Effector memory CD8-positive, alpha-beta T cell (primary cell): ENCODE data around the gene ROR1.

Experiments
- ATAC-seq: fragments of 150-1000 bp; cut with Tn5 transposase; replicated peaks from 2 replicates; pipeline ENCODE4 v1.10.0; 2021; ENCODE audit warnings: mild to moderate bottlenecking, moderate library complexity
- DNase-seq, 3 experiments: peaks; one replicate each; pipeline ENCODE4 v3.0.0; 2021
- H3K27ac Mint-ChIP-seq, 2 donors: one replicate each; pipeline ENCODE4 v1.8.0; 2022; ENCODE audit warnings: mild to moderate bottlenecking in 2 of 2, mixed read lengths in 2 of 2, moderate library complexity in 2 of 2
- H3K27me3 Mint-ChIP-seq, 2 donors: one replicate each; pipeline ENCODE4 v1.8.0; 2022; ENCODE audit warnings: mixed read lengths in 2 of 2
- H3K36me3 Mint-ChIP-seq: one replicate; pipeline ENCODE4 v1.8.0; 2022; ENCODE audit warnings: mild to moderate bottlenecking, moderate library complexity, mixed read lengths; ENCODE audit not compliant: insufficient read depth
- H3K4me1 Mint-ChIP-seq, 2 donors: one replicate each; pipeline ENCODE4 v1.8.0; 2022; ENCODE audit warnings: low read depth in 2 of 2, mixed read lengths in 2 of 2
- H3K4me3 Mint-ChIP-seq, 2 donors: one replicate each; pipeline ENCODE4 v1.8.0; 2022; ENCODE audit warnings: mild to moderate bottlenecking in 2 of 2, mixed read lengths in 2 of 2, moderate library complexity in 2 of 2
- H3K9me3 Mint-ChIP-seq, 2 donors: one replicate each; pipeline ENCODE4 v1.8.0; 2022; ENCODE audit warnings: mixed read lengths in 2 of 2

ROR1 gene

GRCh38 chr1:63866084-63866483 is 92.3 kb downstream of the ROR1 start:
- no peaks in the 10 kb centered on the region for H3K4me1 Mint-ChIP-seq
- DNase-seq = no peak
- no peaks in the 10 kb centered on the region for H3K9me3 Mint-ChIP-seq
- peaks cover 0 to 8% of the 10 kb centered on the region in 2 donors for H3K27me3 Mint-ChIP-seq
- no peak for ATAC-seq
- no peak overlapping the region for H3K27ac Mint-ChIP-seq
- no peak overlapping the region for H3K4me3 Mint-ChIP-seq
- H3K36me3 Mint-ChIP-seq = no peaks in the 10 kb centered on the region

- H3K27me3 Mint-ChIP-seq = peaks cover 0 to 8% of the 10 kb centered on the region in 2 donors
- DNase-seq = no peak
- no peaks in the 10 kb centered on the region for H3K9me3 Mint-ChIP-seq
- no peak overlapping the region for H3K4me3 Mint-ChIP-seq
- no peaks in the 10 kb centered on the region for H3K4me1 Mint-ChIP-seq
- no peaks in the 10 kb centered on the region for H3K36me3 Mint-ChIP-seq
- no peak for ATAC-seq
- no peak overlapping the region for H3K27ac Mint-ChIP-seq
These were observed 93.8 kb downstream of the ROR1 start for GRCh38 chr1:63867429-63868176.

- ATAC-seq = no peak
These were observed 94.5 kb downstream of the ROR1 start for GRCh38 chr1:63868268-63868781.

DNA sequence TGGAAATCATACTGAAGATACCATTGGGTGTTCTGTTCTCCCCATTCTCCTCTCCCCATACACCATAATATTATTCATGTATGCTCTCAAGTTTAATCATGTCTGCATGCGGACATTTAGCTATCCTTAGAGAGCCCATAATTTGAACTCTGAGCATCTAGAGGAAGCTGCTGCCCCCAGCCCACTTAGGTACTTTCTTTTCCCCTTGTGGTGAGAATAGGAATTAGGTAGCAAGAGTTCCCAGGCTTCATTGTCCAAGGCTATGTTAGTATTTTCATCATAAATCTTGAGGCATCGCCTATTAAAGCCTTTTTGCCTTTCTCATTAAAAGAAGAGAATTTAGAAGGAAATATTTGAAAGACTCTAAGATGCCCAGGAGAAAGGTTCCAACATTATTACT is 96.3 kb downstream of the ROR1 start:
- Mint-ChIP-seq H3K4me1 (no peaks in the 10 kb centered on the region), H3K9me3 (no peaks in the 10 kb centered on the region), H3K36me3 (no peaks in the 10 kb centered on the region), H3K4me3 (no peak overlapping the region), H3K27me3 (peaks cover 0 to 8% of the 10 kb centered on the region in 2 donors), H3K27ac (no peak overlapping the region)
- DNase-seq = no peak
- ATAC-seq = no peak

More at GRCh38 chr1:63868268-63868781, 94.5 kb downstream of the ROR1 start:
- no peak for DNase-seq
- Mint-ChIP-seq H3K27me3 (peaks cover 0 to 8% of the 10 kb centered on the region in 2 donors), H3K4me3 (no peak overlapping the region), H3K4me1 (no peaks in the 10 kb centered on the region), H3K36me3 (no peaks in the 10 kb centered on the region), H3K9me3 (no peaks in the 10 kb centered on the region), H3K27ac (no peak overlapping the region)

DNA sequence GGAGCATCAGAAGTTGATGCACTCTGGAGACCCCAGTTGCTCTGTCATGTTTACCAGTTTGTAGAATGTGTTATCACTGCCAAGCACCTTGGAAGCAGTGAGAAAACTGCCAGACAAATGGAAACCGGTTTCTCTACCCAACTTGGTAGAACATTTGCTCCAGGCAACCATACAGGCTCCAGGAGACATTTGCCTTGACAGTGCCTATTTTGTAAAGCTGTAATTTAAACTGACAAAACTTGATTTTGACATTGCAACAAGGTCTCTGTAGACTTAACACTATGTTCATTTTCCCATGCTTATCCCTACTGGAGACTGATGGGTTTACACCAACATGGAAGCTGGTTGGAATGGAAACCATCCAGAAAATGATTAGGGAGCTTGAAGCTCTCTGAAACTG is 97.6 kb downstream of the ROR1 start:
- no peak for DNase-seq
- ATAC-seq = no peak
- H3K27ac Mint-ChIP-seq = no peak overlapping the region
- no peaks in the 10 kb centered on the region for H3K4me1 Mint-ChIP-seq
- no peaks in the 10 kb centered on the region for H3K36me3 Mint-ChIP-seq
- peaks cover 0 to 8% of the 10 kb centered on the region in 2 donors for H3K27me3 Mint-ChIP-seq
- no peak overlapping the region for H3K4me3 Mint-ChIP-seq
- H3K9me3 Mint-ChIP-seq = no peaks in the 10 kb centered on the region

GRCh38 chr1:63873751-63874150 is 99.9 kb downstream of the ROR1 start:
- ATAC-seq = no peak
- H3K27ac Mint-ChIP-seq = no peak overlapping the region
- no peaks in the 10 kb centered on the region for H3K4me1 Mint-ChIP-seq
- no peak for DNase-seq
- H3K36me3 Mint-ChIP-seq = no peaks in the 10 kb centered on the region
- H3K27me3 Mint-ChIP-seq = peaks cover 9 to 17% of the 10 kb centered on the region in 2 donors
- H3K9me3 Mint-ChIP-seq = no peaks in the 10 kb centered on the region
- H3K4me3 Mint-ChIP-seq = no peak overlapping the region

DNA sequence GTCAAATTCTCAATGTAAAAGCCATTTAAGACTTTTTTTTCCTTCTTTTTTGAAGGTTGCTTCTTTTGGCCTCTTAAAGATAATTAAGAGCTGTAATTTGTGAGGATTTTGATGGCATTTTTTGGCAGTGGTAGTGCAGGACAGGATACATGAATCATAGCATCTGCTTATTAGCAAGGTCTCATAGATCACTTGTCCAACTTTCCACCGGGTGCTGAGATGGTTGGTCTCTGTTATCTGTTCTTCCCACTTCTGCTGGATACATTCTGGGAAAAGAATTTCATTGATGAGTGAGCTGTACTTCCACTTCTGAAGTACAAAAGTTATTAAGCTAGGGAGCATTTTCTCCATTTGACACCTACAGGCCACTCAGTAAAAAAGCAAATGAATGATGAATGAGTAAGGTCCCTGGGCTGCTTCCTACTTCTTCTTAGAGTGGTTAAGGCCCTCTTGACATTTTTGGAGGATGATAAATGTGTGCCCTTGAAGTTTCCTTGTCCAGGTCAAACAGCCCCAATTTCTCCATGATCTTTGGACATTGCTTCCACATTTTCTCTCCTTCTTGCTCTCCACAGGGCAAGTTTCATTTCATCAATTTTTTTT is 100.6 kb downstream of the ROR1 start:
- Mint-ChIP-seq H3K9me3 (no peaks in the 10 kb centered on the region), H3K4me3 (no peak overlapping the region), H3K4me1 (no peaks in the 10 kb centered on the region), H3K36me3 (no peaks in the 10 kb centered on the region), H3K27me3 (peaks cover 13 to 21% of the 10 kb centered on the region in 2 donors), H3K27ac (no peak overlapping the region)
- no peak for DNase-seq
- ATAC-seq = no peak

DNA sequence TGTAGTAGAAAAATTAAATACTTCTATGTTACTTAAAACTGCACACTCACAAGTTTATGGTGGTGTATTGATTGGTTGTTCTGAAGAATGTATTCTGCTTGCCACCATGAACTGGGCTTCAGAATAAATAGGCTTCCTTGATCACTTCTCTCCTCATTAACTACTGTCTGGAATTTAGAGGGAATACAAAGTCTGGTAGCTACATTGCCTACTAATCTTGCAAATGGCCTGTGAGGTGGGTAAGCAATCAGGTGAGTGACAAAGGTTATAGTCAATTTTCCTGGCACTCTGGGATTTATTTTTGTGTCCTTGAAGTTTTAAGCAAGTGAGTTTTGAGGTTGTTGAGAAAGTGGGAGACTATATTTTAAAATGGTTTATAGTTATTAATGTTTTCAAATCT is 101.8 kb downstream of the ROR1 start:
- no peak for ATAC-seq
- peaks cover 20 to 24% of the 10 kb centered on the region in 2 donors for H3K27me3 Mint-ChIP-seq
- H3K27ac Mint-ChIP-seq = no peak overlapping the region
- no peak for DNase-seq
- H3K4me1 Mint-ChIP-seq = no peaks in the 10 kb centered on the region
- H3K9me3 Mint-ChIP-seq = no peaks in the 10 kb centered on the region
- no peak overlapping the region for H3K4me3 Mint-ChIP-seq
- no peaks in the 10 kb centered on the region for H3K36me3 Mint-ChIP-seq

GRCh38 chr1:63877021-63877767 is 103.4 kb downstream of the ROR1 start:
- no peak overlapping the region for H3K27ac Mint-ChIP-seq
- peaks cover 24 to 25% of the 10 kb centered on the region in 2 donors for H3K27me3 Mint-ChIP-seq
- H3K4me1 Mint-ChIP-seq = no peaks in the 10 kb centered on the region
- ATAC-seq = no peak
- DNase-seq = no peak
- H3K36me3 Mint-ChIP-seq = no peaks in the 10 kb centered on the region
- no peaks in the 10 kb centered on the region for H3K9me3 Mint-ChIP-seq
- H3K4me3 Mint-ChIP-seq = no peak overlapping the region

- Mint-ChIP-seq H3K27me3 (peaks cover 24 to 26% of the 10 kb centered on the region in 2 donors), H3K4me3 (no peak overlapping the region), H3K36me3 (no peaks in the 10 kb centered on the region)
These were observed 104.0 kb downstream of the ROR1 start for GRCh38 chr1:63877816-63878215.

GRCh38 chr1:63878932-63879331 is 105.1 kb downstream of the ROR1 start:
- no peak overlapping the region for H3K27ac Mint-ChIP-seq
- DNase-seq (no peak), ATAC-seq (no peak)
- no peak overlapping the region for H3K4me3 Mint-ChIP-seq
- H3K36me3 Mint-ChIP-seq = no peaks in the 10 kb centered on the region
- no peaks in the 10 kb centered on the region for H3K4me1 Mint-ChIP-seq
- H3K27me3 Mint-ChIP-seq = peaks cover 24 to 26% of the 10 kb centered on the region in 2 donors
- no peaks in the 10 kb centered on the region for H3K9me3 Mint-ChIP-seq

More at GRCh38 chr1:63877816-63878215, 104.0 kb downstream of the ROR1 start:
- ATAC-seq = no peak
- H3K9me3 Mint-ChIP-seq = no peaks in the 10 kb centered on the region
- no peak overlapping the region for H3K27ac Mint-ChIP-seq
- H3K4me1 Mint-ChIP-seq = no peaks in the 10 kb centered on the region
- DNase-seq = no peak

DNA sequence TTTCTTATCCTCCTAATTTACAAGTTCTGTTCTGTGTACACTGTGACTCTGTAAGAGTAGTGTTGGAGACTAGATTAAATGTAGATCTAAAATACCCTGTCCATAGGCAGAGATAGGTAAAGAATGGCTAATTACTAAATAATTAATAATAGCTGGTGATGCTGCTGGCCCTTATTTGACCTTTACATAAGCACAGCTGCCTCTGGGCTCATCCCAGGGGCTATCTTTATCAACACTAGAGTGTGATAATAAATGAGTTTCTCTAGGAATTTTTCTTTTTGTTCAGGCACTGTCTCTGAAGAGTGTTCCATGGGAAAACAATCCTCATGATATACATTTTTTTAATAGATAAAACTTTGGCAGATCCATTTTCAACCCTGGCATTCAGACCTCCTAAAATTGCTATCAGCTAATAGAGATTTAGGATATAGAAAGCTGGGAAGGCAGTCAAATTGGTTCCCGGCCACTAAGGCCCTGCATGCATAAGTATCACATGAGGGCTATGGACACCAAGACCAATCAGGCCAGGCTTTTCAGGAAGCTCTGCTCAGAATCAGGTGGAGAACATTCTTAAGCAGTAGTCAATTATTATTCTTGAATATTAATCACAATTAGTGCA is 107.2 kb downstream of the ROR1 start:
- no peak overlapping the region for H3K4me3 Mint-ChIP-seq
- ATAC-seq (no peak), DNase-seq (no peak)
- H3K9me3 Mint-ChIP-seq = no peaks in the 10 kb centered on the region
- H3K27me3 Mint-ChIP-seq = peaks cover 24 to 26% of the 10 kb centered on the region in 2 donors
- H3K27ac Mint-ChIP-seq = no peak overlapping the region
- no peaks in the 10 kb centered on the region for H3K36me3 Mint-ChIP-seq
- no peaks in the 10 kb centered on the region for H3K4me1 Mint-ChIP-seq

GRCh38 chr1:63882048-63882704 is 108.4 kb downstream of the ROR1 start:
- Mint-ChIP-seq H3K36me3 (no peaks in the 10 kb centered on the region), H3K4me1 (no peaks in the 10 kb centered on the region), H3K4me3 (no peak overlapping the region), H3K9me3 (no peaks in the 10 kb centered on the region), H3K27me3 (peaks cover 24 to 26% of the 10 kb centered on the region in 2 donors), H3K27ac (no peak overlapping the region)
- ATAC-seq = no peak
- no peak for DNase-seq
